AG08396 (cell line): ENCODE measurements around the gene GPSM1.
A peak's percentile ranks its signal among the peaks of the same experiment; 100 is the strongest.

Source experiments
- DNase-seq: peaks from one replicate; pipeline ENCODE4 v3.0.0; 2012; ENCODE audit warnings: low spot score, mixed read lengths

The GPSM1 gene

DNA sequence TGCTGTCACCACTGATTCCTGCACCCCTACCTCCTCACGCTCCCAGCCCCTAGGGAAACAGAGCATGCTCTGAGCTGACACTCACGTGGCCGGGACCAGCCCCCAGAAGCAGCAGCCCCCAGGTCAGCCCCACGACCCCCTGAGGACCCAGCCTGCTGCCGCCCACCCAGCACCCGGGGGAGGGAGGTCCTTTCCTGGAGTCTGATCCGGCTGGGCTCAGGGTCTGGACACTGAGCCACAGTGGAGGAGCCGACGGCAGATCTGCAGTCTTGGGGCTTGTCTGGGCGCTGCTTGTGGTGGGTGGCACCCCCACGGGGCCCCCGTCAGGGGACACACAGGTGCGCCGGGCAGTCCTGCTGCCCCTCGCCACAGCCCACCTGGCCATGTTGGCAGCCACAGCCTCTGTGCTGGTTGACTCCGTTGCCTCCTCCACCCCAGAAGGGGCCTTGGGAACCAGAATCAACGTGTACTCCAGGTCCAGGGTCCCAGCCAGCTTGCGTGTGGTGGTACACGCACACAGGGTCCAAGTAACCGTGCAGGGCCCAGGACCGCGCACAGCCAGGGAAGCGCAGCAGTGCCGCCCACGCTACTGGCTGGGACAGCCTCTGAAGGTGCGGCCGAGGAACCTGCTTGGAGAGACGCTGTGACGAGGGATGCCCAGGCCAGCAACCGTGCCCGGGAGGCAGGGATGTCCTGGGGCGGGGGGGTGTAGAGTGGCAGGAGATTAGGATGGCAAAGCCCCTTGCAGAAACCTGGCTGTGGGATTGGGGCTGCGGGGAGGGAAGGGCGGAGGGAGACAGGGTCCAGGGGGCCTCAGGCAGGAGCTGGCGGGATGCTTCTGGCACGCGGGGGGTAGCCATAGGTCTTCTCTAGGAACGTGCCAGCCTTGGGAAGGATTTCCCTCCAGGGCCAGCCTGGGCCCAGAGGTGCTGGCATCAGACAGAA lies 32.7 kb downstream of the GPSM1 start:
- DNase-seq, result no peak

DNA sequence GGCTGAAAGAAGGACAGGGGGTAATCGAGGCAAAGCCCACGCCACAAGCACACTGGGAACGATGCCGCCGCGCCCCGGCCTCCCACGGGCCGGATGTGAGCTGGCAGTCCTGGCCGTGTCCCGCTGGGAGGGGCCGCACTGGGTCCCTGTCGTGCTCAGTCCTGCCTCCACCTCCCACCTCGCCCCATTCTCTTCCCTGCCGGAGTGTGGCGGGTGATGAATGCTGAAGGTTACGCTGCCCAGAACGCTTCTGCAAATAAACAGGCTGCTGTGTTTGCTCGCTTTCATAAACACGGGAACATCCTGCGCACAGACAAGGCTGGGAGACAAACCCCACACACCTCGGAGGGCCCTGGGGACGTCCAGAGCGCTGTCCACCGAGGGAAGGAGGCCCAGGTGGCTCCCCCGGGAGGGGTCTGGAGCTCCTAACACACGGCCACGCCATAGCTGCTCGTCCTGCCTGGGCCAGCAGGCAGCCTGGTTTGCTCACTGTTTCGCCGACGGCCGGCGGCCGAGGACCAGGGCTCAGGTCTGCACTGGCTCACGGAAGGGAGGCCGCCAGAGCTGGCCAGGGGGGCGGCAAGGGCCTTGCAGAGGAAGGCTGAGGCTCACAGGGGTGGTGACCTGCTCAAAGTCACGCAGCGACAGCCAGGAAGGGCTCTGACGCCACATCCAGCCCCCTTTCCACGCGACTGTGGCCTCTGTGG lies 33.9 kb downstream of the GPSM1 start:
- peak; percentile 65 for DNase-seq

- DNase-seq, result no peak
These were observed 34.6 kb downstream of the GPSM1 start for GRCh38 chr9:136361754-136362449.

GRCh38 chr9:136362450-136362784 lies 35.1 kb downstream of the GPSM1 start:
- DNase-seq, result no peak

GRCh38 chr9:136363106-136363948 lies 36.0 kb downstream of the GPSM1 start, which contains the start of gene DNLZ:
DNLZ (minus strand) TSS chr9:136363744; CDS start chr9:136363714, 30 bp downstream.
- DNase-seq, result peak; percentile 99

DNA sequence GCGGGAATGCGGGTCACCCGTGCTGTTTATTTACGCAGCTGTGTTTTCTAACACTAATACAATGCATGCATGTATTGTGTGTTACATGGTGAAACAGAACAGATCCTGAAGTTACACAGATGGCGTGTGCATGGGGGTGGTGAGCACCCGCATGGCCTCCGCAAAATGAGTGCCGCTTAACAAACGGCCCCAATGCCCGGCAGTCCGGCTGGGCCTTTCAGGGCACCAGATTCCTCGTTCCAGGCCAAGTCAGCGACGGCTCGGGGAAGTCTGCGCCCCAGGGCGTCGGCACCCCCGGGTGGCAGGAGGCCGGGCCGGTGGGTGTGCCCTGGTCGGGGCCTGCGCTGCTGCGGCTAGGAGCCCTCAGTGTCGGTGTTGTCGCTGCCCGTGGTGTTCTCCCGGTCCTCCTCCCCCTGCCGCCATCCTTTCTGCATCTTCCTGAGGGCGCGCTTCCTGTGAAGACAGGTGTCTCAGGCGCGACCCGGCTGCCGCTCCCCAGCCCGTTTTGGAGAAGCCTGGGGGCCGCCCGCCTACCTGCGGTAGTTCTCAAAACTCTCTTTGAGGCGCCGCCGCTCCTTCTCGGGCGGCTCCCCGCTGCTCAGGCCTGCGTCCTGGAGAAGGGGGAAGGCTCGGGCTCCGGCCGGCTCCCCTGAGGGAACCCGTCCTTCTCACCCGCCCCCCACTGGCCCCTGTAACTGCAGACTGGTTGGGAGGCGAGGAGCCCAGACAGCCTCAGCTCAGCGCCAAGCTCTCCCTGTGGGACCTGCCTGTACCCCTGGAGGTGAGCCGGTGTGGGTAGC lies 36.8 kb downstream of the GPSM1 start:
- no peak for DNase-seq

GRCh38 chr9:136364942-136365774 lies 37.8 kb downstream of the GPSM1 start:
- DNase-seq, result no peak

GRCh38 chr9:136365775-136366222 lies 38.5 kb downstream of the GPSM1 start:
- no peak for DNase-seq

DNA sequence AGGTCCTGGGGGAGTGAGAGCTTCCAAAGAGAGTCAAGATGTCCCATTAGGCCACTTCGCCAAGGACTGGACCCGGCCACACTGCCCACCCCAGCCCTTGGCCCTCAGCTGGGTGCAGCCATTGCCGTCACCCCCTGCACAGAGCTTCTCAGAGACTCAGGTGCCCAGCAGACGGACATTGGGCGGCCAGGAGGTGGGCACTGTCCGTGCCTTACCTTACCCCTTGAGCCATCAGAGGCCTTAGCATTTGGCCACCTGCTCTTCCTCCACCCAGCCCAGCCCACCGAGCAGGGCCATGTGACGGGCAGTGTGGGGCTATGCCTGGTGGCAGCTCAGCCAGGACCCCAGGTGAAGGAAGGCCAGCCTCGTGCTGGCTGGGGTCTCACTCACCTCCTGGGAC lies 39.5 kb downstream of the GPSM1 start:
- no peak for DNase-seq

DNA sequence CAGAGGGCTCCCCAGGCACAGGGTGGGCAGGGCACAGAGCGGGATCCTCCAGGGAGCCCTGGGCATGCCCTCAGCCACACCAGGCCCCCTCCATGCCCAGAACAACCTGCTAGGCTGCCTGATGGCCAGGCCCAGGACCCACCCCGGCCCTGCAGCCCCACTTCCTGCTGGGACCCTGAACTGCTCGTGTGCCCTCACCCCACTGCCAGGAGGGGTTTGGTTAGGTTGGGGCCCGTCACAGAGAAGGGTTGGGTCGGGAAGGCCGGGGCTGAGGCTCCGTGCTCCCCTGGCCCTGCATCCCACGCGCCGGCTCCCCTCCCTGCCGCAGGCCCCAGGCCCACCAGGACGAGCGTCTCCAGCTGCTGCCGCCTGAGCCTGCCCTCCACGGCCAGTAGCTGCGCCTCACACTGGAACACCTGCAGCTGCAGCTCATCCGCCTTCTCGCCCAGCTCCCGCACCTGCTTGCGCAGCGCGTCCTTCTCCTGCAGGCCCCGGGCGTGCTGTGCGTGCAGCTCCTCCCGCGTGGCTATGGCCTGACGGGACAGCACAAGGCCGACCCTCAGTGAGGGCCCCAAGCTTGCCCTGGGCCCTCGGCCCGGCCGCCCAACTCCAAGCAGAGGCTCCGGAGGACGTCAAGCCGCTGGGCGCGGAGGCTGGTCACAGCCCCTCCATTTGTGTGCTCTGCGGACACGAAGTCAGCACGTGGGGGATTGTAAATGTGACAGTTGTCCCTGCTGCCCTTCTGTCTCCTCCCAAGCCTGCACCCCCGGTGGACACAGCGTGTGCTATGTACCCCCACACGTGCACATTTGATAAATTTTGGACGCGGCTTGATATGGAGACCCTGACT lies 40.2 kb downstream of the GPSM1 start:
- DNase-seq, result no peak

GRCh38 chr9:136368190-136368589 lies 40.9 kb downstream of the GPSM1 start:
- DNase-seq, result no peak

GRCh38 chr9:136370037-136370436 lies 42.7 kb downstream of the GPSM1 start:
- DNase-seq, result no peak

DNA sequence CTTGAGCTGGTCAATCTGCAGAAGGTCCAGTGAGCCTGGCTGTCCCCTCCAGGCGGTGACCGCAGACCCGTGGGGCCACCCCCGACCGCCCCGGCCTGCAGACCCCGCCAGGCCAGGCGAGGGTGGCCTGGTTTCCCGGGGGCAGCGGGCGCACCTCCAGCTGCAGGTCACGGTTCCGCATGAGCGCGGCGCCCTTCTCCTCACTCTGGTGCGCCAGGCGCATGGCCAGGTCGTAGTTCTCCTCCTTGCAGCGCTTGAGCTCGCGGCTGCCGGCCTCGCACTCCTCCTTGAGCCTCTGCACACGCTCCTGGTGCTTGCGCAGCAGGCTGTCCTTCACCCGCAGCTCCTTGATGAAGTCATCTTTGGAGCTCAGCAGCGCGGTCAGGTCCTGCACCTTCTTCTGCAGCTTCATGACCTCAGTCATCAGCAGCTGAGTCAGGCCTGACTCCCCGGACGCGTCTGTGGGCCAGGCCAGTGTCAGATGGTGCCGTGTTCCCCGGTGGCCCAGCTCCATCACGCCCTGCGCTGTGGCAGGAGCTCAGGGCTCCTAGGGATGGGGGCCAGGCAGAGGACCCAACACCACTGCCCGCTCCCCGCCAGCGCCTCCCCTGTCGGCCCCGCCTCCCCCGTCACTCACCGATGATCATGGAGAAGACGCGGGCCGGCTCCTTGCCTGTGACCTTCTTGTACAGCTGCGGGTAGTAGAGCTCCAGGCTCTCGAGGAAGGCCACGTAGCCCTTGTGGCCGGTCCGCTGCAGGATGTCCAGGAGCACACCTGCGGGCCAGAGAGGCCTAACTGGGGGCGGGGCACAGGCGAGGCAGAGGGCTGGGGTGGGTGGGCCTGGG lies 43.6 kb downstream of the GPSM1 start:
- DNase-seq, result peak; percentile 67

DNA sequence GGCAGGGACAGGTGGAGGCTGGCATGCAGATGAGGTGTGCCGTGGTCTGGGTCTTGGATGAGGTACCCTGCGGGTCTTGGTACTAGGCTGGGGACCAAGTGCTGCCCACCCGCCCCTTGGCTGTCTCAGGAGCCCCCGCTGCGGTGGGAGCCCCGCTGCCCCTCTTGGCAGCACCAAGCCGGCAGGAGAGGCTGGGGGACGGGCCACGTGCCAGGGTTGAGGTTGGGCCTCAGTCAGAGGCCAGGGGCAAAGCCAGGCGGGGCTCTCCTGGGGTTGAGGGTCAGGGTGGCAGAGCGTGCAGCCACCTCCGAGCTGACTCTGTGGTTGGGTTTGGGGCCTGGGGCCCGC lies 44.2 kb downstream of the GPSM1 start:
- no peak for DNase-seq

GRCh38 chr9:136372006-136372405 lies 44.7 kb downstream of the GPSM1 start:
- DNase-seq, result no peak

GRCh38 chr9:136372561-136373299 lies 45.4 kb downstream of the GPSM1 start:
- peak; percentile 89 for DNase-seq
